H7 (cell line): ENCODE data around the gene CD3G. TPM values are rescaled to one million over a fixed set of nuclear protein-coding genes. Genes with fewer than 3 reads are reported as not detected.
A peak's percentile ranks its signal among the peaks of the same experiment; 100 is the strongest.
"Not testable (repeated sequence)": the region's sequence is repeated elsewhere in the genome, so short reads cannot be mapped to it uniquely, and the experiment has no call there.

Experiments used
- DNase-seq: peaks from one replicate; pipeline ENCODE4 v3.0.0; 2012
- H3K27me3 ChIP-seq: 2 replicates; pipeline ENCODE4 v1.6.0; 2011; ENCODE audit warnings: mild to moderate bottlenecking, low read length; ENCODE audit not compliant: control insufficient read depth, insufficient read depth
- H3K36me3 ChIP-seq: replicated peaks from 2 replicates; pipeline ENCODE4 v1.5.1; 2011; ENCODE audit warnings: low read length; ENCODE audit not compliant: control insufficient read depth, insufficient read depth
- H3K4me3 ChIP-seq: 2 replicates; pipeline ENCODE4 v1.5.1; 2011; ENCODE audit warnings: low read depth, mild to moderate bottlenecking, control low read depth, low read length, moderate library complexity; ENCODE audit not compliant: insufficient read depth
- total RNA-seq: library from RNA; depleted of rRNA; stranded (reverse); fragments of >200 nt; shearing (Covaris generic); gene quantifications from 2 replicates; pipeline ENCODE4 v1.2.3, GENCODE V29; 2014; rRNA removed

Gene CD3G
- total RNA-seq, result not detected in 2 replicates

DNA sequence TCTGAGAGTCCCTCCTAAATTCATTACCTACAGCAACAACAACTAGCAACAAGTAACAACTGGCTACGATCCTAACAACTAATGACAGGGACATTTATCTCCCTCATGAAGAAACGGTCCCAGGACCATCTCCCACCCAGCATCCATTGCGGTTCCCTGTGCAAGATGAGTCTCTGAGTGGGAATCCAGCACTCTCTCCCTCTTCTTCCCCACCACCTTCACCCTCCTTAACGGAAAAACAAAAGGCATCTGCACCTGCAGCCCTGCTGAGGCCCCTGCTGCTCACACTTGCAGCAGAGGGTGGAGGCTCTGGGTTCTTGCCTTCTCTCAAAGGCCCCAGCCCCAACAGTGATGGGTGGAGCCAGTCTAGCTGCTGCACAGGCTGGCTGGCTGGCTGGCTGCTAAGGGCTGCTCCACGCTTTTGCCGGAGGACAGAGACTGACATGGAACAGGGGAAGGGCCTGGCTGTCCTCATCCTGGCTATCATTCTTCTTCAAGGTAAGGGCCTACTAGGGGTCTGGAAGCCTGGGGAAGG is at the start of gene CD3G:
CD3G (plus strand) TSS at position 364 of the 535 bp plus-strand sequence; CDS start at position 444, 80 bp downstream.
- Histone ChIP-seq H3K4me3 (no peak within 1 kb of the TSS), H3K36me3 (no peaks in the 10 kb centered on the region), H3K27me3 (no peaks in the 10 kb centered on the region; the same call in 1 of the 2 replicates)
- DNase-seq, result no peak

DNA sequence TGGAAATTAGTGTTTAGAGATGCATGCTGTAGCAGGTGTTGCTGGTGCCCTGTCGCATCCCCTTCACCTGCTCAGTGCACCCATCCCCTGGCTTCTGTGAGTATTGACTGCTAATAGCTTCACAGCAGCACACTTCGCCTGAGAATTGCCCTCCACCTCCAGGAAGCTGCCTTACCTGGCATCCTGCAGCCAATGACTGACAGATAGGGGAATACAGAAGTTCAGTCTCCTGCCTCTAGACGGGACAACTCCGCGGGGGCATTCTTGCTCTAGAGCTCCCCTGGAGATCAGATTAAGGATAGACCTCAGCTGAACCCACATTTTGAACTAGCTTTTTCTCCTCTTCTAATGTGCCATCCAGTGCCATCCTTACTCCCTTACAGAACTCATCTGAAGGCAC is 48.9 kb upstream of the CD3G start:
- Histone ChIP-seq H3K4me3 (no peak overlapping the region), H3K36me3 (no peaks in the 10 kb centered on the region), H3K27me3 (no peaks in the 10 kb centered on the region)
- peak; percentile 22 for DNase-seq

DNA sequence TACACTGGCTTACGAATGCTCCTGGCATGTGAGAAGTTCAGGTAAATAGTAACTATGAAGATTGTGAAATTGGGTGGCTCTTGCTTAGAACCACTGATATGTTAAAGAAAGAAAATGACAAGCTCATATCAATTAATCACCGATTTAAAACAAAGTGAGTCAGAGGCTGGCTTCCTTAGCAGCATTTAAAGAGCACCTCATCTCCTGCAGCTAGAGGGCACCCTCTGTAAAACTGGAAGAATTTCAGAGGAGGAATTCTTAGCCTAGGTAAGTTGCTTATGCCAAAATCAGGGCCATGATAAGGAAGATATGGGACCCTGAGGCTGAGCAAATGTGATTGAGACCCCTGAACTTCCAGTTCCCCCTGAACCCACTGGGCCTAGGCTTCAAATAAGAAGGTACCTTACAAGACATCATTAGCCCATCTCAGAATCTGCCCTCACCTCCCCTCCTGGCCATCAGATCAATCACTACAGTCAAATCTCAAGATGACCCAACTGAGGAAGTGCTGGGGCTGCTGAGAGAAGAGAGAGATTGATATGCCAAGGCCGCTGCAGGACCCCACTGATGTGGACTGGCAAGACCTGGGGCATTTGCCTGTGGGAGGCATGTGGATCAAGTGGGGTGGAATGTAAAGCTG is 48.2 kb upstream of the CD3G start:
- H3K36me3 ChIP-seq, result no peaks in the 10 kb centered on the region
- no peak overlapping the region for H3K4me3 ChIP-seq
- no peaks in the 10 kb centered on the region for H3K27me3 ChIP-seq
- DNase-seq, result peak; percentile 21

DNA sequence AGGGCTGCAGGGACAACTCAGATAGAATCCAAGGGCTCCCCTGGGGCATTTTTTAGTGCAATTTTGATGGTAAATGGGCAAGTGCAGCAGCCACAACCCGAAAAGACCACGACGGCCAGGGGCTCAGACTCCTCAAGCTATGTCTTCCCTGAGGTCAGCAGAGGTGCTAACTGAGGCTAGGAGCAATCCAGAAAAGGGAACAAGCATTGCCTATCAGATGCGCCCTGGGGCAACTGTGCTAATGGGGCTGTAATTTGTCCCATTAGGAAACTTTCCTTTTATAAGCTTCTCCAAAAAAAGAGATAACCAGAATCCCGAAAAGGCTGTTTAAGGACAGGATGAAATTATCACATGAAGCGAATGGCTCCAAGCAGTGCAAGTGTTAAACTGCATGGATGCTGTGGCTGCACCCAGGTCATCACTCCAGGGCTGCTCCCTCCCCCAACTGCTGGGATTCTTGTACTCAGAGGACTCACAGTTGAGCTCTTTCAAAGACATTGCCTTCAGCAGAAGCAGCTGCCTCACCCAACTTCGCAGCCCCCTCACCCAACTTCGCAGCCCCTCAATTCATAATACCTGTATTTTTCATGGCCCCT is 42.4 kb upstream of the CD3G start:
- no peak overlapping the region for H3K4me3 ChIP-seq
- H3K36me3 ChIP-seq, result no peaks in the 10 kb centered on the region
- no peak for DNase-seq
- no peaks in the 10 kb centered on the region; the same call in 1 of the 2 replicates for H3K27me3 ChIP-seq

DNA sequence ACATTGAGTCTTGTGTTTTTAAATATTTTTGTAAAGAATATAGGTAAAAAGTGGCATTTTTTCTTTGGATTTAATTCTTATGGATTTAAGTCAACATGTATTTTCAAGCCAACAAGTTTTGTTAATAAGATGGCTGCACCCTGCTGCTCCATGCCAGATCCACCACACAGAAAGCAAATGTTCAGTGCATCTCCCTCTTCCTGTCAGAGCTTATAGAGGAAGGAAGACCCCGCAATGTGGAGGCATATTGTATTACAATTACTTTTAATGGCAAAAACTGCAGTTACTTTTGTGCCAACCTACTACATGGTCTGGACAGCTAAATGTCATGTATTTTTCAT is 39.9 kb upstream of the CD3G start:
- no peak for DNase-seq
- Histone ChIP-seq H3K36me3 (no peaks in the 10 kb centered on the region), H3K4me3 (no peak overlapping the region), H3K27me3 (no peaks in the 10 kb centered on the region; the same call in 1 of the 2 replicates)

DNA sequence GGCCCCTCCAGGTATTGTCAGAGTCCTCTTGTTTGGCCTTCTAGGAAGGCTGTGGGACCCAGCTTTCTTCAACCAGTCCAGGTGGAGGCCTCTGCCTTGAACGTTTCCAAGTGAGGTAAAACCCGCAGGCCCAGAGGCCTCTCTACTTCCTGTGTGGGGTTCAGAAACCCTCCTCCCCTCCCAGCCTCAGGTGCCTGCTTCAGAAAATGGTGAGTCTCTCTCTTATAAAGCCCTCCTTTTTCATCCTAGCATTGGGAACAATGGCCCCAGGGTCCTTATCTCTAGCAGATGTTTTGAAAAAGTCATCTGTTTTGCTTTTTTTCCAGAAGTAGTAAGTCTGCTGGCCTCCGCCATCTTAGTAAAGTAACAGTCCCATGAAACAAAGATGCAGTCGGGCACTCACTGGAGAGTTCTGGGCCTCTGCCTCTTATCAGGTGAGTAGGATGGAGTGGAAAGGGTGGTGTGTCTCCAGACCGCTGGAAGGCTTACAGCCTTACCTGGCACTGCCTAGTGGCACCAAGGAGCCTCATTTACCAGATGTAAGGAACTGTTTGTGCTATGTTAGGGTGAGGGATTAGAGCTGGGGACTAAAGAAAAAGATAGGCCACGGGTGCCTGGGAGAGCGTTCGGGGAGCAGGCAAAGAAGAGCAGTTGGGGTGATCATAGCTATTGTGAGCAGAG is 39.4 kb upstream of the CD3G start, which contains the start of gene CD3E:
CD3E (plus strand) TSS at position 163 of the 681 bp plus-strand sequence; CDS start at position 386, 223 bp downstream.
- DNase-seq, result no peak
- Histone ChIP-seq H3K36me3 (no peaks in the 10 kb centered on the region), H3K27me3 (no peaks in the 10 kb centered on the region; the same call in 1 of the 2 replicates), H3K4me3 (no peak within 1 kb of the TSS)

DNA sequence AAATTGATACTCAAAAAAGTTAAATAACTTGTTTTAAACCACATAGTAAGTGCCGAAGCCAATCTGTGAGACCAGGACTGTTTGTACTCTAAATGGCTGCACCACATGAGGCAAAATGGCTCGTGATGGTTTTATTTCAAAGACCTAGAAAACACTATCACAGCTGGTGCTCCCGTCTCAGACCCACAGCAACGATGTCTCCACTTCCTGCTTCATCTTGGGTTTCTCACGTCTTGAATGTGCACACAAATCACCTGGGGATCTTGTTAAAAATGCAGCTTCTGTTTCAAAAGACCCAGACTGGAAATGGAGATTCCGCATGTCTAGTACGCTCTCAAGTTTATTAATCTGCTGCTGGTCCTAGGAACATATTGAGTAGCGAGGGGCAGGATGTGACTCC is 38.4 kb upstream of the CD3G start:
- Histone ChIP-seq H3K4me3 (no peak overlapping the region), H3K27me3 (no peaks in the 10 kb centered on the region; the same call in 1 of the 2 replicates), H3K36me3 (no peaks in the 10 kb centered on the region)
- no peak for DNase-seq

DNA sequence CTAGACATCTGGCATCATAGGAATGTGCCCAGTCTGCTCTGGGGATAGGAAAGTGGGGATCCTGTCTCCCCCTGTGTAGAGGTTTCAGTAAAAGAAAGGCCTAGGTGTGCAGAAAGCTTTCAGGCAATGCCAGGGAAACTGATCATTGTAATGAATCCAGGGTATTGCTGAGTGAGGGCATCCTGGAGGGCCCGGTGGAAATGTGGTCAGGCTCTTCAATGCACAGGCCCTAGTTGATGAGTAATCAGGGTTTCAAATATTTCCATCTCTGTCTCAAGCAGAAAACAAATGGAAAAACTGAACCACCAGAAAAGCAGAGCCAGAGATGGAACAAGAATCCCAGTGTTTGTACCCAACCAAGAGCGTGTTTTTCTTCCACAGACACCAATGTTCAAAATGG is 37.6 kb upstream of the CD3G start:
- no peak for DNase-seq
- Histone ChIP-seq H3K27me3 (no peaks in the 10 kb centered on the region; the same call in 1 of the 2 replicates), H3K36me3 (no peaks in the 10 kb centered on the region), H3K4me3 (no peak overlapping the region)

DNA sequence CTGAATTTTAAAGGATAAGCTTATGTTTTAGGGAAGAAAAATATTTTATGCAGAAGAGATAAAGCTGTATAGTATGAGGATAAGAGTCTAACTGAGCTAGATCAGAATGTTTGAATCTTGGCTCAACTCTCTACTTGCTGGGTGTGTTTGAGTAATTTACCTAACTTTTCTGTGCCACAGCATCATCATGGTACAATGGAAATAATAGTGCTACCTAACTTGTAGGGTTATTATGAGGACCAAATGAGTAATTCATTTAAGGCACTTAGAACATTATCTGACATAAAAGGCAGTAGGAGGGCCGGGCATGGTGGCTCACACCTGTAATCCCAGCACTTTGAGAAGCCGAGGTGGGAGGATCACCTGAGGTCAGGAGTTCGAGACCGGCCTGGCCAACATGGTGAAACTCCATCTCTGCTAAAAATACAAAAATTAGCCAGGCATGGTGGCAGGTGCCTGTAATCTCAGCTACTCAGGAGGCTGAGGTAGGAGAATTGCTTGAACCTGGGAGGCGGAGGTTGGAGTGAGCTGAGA is 35.1 kb upstream of the CD3G start:
- H3K4me3 ChIP-seq, DNase-seq, H3K27me3 ChIP-seq, H3K36me3 ChIP-seq: not testable (repeated sequence)

DNA sequence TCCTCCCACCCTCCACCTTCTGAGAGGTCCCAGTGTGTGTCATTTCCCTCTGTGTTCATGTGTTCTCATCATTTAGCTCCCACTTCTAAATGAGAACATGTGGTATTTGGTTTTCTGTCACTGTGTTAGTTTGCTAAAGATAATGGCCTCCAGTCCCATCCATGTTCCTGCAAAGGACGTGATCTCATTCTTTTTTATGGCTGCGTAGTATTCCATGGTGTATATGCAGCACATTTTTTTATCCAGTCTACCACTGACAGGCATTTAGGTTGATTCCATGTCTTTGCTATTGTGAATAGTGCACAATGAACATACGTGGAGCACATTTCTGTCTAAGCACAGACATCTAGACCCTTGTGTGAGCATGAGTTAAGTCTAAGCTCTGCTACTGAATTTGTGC is 33.9 kb upstream of the CD3G start:
- no peak overlapping the region for H3K4me3 ChIP-seq
- H3K36me3 ChIP-seq, result no peaks in the 10 kb centered on the region
- no peak for DNase-seq
- H3K27me3 ChIP-seq, result no peaks in the 10 kb centered on the region; the same call in 1 of the 2 replicates

DNA sequence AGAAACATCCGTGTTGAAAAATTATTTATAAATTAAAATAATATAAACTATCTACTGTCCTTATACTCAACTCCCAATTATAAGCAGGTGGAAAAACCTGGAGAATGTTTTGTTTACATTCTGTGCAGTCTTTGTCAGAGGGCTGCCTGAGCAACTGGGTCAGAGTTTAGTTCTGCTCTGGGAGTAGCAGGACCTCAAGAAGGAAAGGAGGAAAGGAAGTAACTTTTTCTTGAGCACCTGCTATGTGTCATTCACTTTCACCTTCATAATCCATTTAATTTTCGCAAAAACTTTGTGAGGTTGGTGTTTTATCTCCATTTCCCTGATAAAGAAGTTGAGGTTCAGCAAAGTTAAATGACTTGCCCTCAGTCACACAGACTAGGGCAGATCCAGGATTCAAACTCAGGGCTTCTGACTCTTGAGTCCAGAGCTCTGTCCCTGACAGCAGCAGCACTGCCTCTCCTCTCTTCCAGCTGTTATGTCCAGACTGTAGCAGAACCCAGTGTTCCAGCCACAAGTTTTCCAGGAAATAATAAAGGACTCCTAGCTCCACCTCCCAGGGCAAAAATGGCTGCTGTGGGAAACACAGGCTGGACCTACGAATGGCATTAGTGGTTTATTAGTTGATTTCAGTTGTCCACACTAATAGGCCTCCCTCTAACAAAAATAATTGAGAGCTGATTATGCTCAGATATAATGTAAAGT is 33.2 kb upstream of the CD3G start:
- Histone ChIP-seq H3K4me3 (no peak overlapping the region), H3K27me3 (no peaks in the 10 kb centered on the region; the same call in 1 of the 2 replicates), H3K36me3 (no peaks in the 10 kb centered on the region)
- DNase-seq, result no peak

DNA sequence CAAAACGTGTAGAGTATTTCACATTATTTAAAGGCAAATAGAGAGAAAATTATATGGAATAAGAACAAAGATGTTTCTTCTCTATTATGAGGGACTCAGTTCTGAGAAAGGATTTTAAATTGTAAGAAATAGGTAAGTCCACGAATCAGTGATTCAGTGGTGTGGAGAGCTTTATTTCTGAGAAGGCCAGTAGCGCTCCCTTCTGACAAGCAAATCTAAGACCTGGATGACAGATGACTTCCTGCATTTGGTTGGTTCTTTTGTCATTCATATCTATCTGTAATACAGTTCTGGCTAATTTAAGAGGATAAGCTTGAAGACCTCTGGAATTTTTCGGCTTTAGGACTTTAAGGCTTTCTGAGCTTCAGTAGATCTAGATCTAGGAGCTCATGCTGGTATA is 32.6 kb upstream of the CD3G start:
- H3K4me3 ChIP-seq, result no peak overlapping the region
- no peaks in the 10 kb centered on the region for H3K36me3 ChIP-seq
- H3K27me3 ChIP-seq, result no peaks in the 10 kb centered on the region; the same call in 1 of the 2 replicates
- no peak for DNase-seq

DNA sequence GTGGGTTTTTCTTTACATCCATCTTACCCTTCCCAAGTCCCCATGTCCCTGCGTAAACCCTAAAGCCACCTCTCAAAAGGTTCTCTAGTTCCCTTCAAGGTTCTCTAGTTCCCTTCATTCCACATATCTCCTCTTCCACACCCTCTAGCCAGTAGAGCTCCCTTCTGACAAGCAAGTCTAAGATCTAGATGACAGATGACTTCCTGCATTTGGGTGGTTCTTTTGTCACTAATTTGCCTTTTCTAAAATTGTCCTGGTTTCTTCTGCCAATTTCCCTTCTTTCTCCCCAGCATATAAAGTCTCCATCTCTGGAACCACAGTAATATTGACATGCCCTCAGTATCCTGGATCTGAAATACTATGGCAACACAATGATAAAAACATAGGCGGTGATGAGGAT is 31.8 kb upstream of the CD3G start:
- H3K4me3 ChIP-seq, result no peak overlapping the region
- peaks cover 2% of the 10 kb centered on the region for H3K27me3 ChIP-seq

DNA sequence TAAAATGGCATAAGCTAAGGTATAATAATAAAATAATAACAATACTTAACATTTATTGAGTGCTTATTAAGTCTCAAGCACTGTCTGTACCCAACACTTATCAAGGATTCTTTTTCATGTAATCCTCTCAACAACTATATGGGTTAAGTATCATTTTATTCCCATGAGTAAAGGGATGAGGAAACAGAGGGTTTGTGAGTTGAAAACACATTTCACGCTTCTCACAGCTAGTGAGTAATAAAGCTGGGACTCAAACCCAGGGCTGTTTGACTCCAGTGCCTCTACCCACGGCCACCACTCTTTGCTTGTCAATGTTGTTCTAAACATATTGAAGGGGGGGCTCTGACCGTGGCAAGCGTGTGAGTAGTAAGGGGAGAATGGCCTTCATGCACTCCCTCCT is 30.9 kb upstream of the CD3G start:
- no peak for DNase-seq
- no peak overlapping the region for H3K4me3 ChIP-seq
- no peaks in the 10 kb centered on the region for H3K36me3 ChIP-seq
- peaks cover 2% of the 10 kb centered on the region for H3K27me3 ChIP-seq

More for the DNA sequence above, 31.8 kb upstream of the CD3G start:
- DNase-seq, result no peak
- no peaks in the 10 kb centered on the region for H3K36me3 ChIP-seq
